ENCODE results near the gene CNPY3.
"Not testable (repeated sequence)": the region's sequence is repeated elsewhere in the genome, so short reads cannot be mapped to it uniquely, and the experiment has no call there.

CNPY3 gene

GRCh38 chr6:42916288-42916687 lies 13.0 kb upstream of the CNPY3 start:
- no peak for DNase-seq

GRCh38 chr6:42921801-42922200 lies 7.5 kb upstream of the CNPY3 start:
- DNase-seq, result no peak

GRCh38 chr6:42923666-42924065 lies 5.6 kb upstream of the CNPY3 start:
- no peak for DNase-seq

- DNase-seq, result no peak
Observed at GRCh38 chr6:42925248-42925857, 3.9 kb upstream of the CNPY3 start.

GRCh38 chr6:42929821-42930360 lies 611 bp downstream of the CNPY3 start:
- peak; percentile 58 for DNase-seq

GRCh38 chr6:42932412-42932811 lies 3.1 kb downstream of the CNPY3 start:
- DNase-seq, result no peak

GRCh38 chr6:42933205-42933604 lies 3.9 kb downstream of the CNPY3 start:
- DNase-seq, result no peak

- no peak for DNase-seq
Observed at GRCh38 chr6:42935322-42935721, 6.0 kb downstream of the CNPY3 start.

- no peak for DNase-seq
Observed at GRCh38 chr6:42936398-42936797, 7.1 kb downstream of the CNPY3 start.

- DNase-seq, result no peak
Observed at GRCh38 chr6:42937548-42938427, 8.5 kb downstream of the CNPY3 start.

- DNase-seq, result no peak
Observed at GRCh38 chr6:42938428-42938796, 9.1 kb downstream of the CNPY3 start.

- DNase-seq, result no peak
Observed at GRCh38 chr6:42938987-42939809, 9.9 kb downstream of the CNPY3 start.

GRCh38 chr6:42939810-42940167 lies 10.5 kb downstream of the CNPY3 start:
- no peak for DNase-seq

- no peak for DNase-seq
Observed at GRCh38 chr6:42940493-42941045, 11.3 kb downstream of the CNPY3 start.

- DNase-seq, result not testable (repeated sequence)
Observed at GRCh38 chr6:42941356-42941755, 12.1 kb downstream of the CNPY3 start.

GRCh38 chr6:42942444-42942843 lies 13.2 kb downstream of the CNPY3 start:
- DNase-seq, result no peak

- no peak for DNase-seq
Observed at GRCh38 chr6:42947950-42948349, 18.7 kb downstream of the CNPY3 start.

- DNase-seq, result no peak
Observed at GRCh38 chr6:42952389-42952788, 23.1 kb downstream of the CNPY3 start.

GRCh38 chr6:42954405-42954804 lies 25.1 kb downstream of the CNPY3 start:
- not testable (repeated sequence) for DNase-seq

- no peak for DNase-seq
Observed at GRCh38 chr6:42958125-42958524, 28.8 kb downstream of the CNPY3 start.

- no peak for DNase-seq
Observed at GRCh38 chr6:42959917-42960242, 30.6 kb downstream of the CNPY3 start.

GRCh38 chr6:42960243-42961019 lies 31.2 kb downstream of the CNPY3 start, which contains the start of gene GNMT:
Gene GNMT (plus strand): TSS chr6:42960754. CDS start chr6:42960768, 14 bp downstream.
- peak; percentile 40 for DNase-seq
